B cell (primary cell): ENCODE measurements around the gene ELAC1. TPM values are rescaled to one million over a fixed set of nuclear protein-coding genes. Genes with fewer than 3 reads are reported as not detected.

Experiments used
- ATAC-seq: fragments of 200-7000 bp; cut with Tn5 transposase; one replicate; pipeline ENCODE4 v1.10.0; 2021; ENCODE audit warnings: low read depth, mild to moderate bottlenecking, moderate number of reproducible peaks, moderate library complexity
- CTCF ChIA-PET: fragments of 350-600 bp; sonication (Branson Sonifier 250); formaldehyde crosslinking; loops from one replicate; lab custom pipeline; 2021; ENCODE audit warnings: antibody characterized with exemption, inconsistent platforms; lab: Charles Lee
- POLR2A ChIA-PET: fragments of 350-600 bp; sonication (Branson Sonifier 250); formaldehyde crosslinking; loops from one replicate; lab custom pipeline; 2021; ENCODE audit warnings: antibody characterized with exemption; lab: Charles Lee
- DNase-seq: peaks from one replicate; pipeline ENCODE4 v3.0.0; 2013
- H2AFZ ChIP-seq: 2 replicates; pipeline ENCODE4 v1.6.1; 2012; ENCODE audit warnings: mild to moderate bottlenecking, low read depth, low read length; ENCODE audit not compliant: insufficient read depth, poor library complexity, severe bottlenecking
- H3K27ac ChIP-seq, 2 donors: 1 replicate in 1 of 2; 2 replicates in 1 of 2; pipeline ENCODE4 v1.5.1; 2012 to 2013; ENCODE audit warnings: low read length in 2 of 2, mild to moderate bottlenecking in 2 of 2, moderate library complexity in 1 of 2
- H3K27me3 ChIP-seq, 4 experiments: fragments of 200-600 bp in 1 of 4; sonication (generic) in 1 of 4; replicated peaks in 1 of 4; 1 replicate in 2 of 4; 2 replicates in 2 of 4; pipeline versions ENCODE4 v1.6.1 to v1.7.0; 2013 to 2016; ENCODE audit warnings: low read length in 3 of 4, mild to moderate bottlenecking in 2 of 4, mixed read lengths in 1 of 4, moderate library complexity in 1 of 4; ENCODE audit not compliant: insufficient read depth in 4 of 4, control insufficient read depth in 3 of 4; ENCODE audit errors: control extremely low read depth in 1 of 4
- H3K36me3 ChIP-seq, 2 experiments: replicated peaks in 1 of 2; 1 replicate in 1 of 2; 2 replicates in 1 of 2; pipeline versions ENCODE4 v1.6.1 to v1.7.1; 2013; ENCODE audit warnings: low read length in 1 of 2; ENCODE audit not compliant: insufficient read depth in 2 of 2, control insufficient read depth in 1 of 2; ENCODE audit errors: control extremely low read depth in 1 of 2, extremely low read depth in 1 of 2
- H3K4me1 ChIP-seq, 2 donors: fragments of 200-600 bp in 1 of 2; sonication (generic) in 1 of 2; 1 replicate in 1 of 2; 2 replicates in 1 of 2; pipeline versions ENCODE4 v1.5.1 to v1.6.1; 2013 to 2017; ENCODE audit warnings: low read length in 2 of 2; ENCODE audit not compliant: control insufficient read depth in 2 of 2, insufficient read depth in 2 of 2
- H3K4me2 ChIP-seq: replicated peaks from 2 replicates; pipeline ENCODE3; 2012; ENCODE audit warnings: mild to moderate bottlenecking, low read depth, low read length; ENCODE audit not compliant: poor library complexity, severe bottlenecking
- H3K4me3 ChIP-seq, 5 experiments: fragments of 200-600 bp in 1 of 5; sonication (generic) in 1 of 5; 1 replicate in 3 of 5; 2 replicates in 2 of 5; pipeline versions ENCODE4 v1.5.1 to v1.7.0; 2011 to 2016; ENCODE audit warnings: low read length in 4 of 5, mild to moderate bottlenecking in 4 of 5, low read depth in 2 of 5, control low read depth in 1 of 5, moderate library complexity in 1 of 5; ENCODE audit not compliant: insufficient read depth in 1 of 5; ENCODE audit errors: control extremely low read depth in 1 of 5, extremely low read depth in 1 of 5
- H3K79me2 ChIP-seq: fragments of 200-600 bp; sonication (generic); one replicate; pipeline ENCODE4 v1.6.0; 2016; ENCODE audit warnings: low read length; ENCODE audit not compliant: control insufficient read depth, insufficient read depth
- H3K9ac ChIP-seq: fragments of 200-600 bp; sonication (generic); 2 replicates; pipeline ENCODE4 v1.6.1; 2017; ENCODE audit warnings: mild to moderate bottlenecking, low read length, moderate library complexity
- H3K9me3 ChIP-seq, 3 donors: one replicate each; pipeline versions ENCODE4 v1.6.1 to v1.7.1; 2013; ENCODE audit warnings: low read length in 2 of 3; ENCODE audit not compliant: control insufficient read depth in 2 of 3, insufficient read depth in 1 of 3; ENCODE audit errors: control extremely low read depth in 1 of 3
- H4K20me1 ChIP-seq: 2 replicates; pipeline ENCODE4 v1.6.0; 2012; ENCODE audit warnings: mild to moderate bottlenecking, low read length; ENCODE audit not compliant: insufficient read depth, control insufficient read depth, poor library complexity, severe bottlenecking
- H3K27ac Mint-ChIP-seq: one replicate; pipeline ENCODE4 v1.8.0; 2021; ENCODE audit warnings: mixed read lengths
- H3K27me3 Mint-ChIP-seq: one replicate; pipeline ENCODE4 v1.8.0; 2021; ENCODE audit warnings: mixed read lengths
- H3K4me1 Mint-ChIP-seq: one replicate; pipeline ENCODE4 v1.8.0; 2021; ENCODE audit warnings: mixed read lengths
- H3K4me3 Mint-ChIP-seq: one replicate; pipeline ENCODE4 v1.8.0; 2021; ENCODE audit warnings: mixed read lengths
- H3K9me3 Mint-ChIP-seq: one replicate; pipeline ENCODE4 v1.8.0; 2022; ENCODE audit warnings: mixed read lengths; ENCODE audit not compliant: insufficient read depth
- EZH2 ChIP-seq: IDR thresholded peaks from 2 replicates; pipeline ENCODE4 v1.6.1; 2012; ENCODE audit warnings: borderline replicate concordance, low read depth, mild to moderate bottlenecking, moderate library complexity, low read length; ENCODE audit not compliant: insufficient read depth, poor library complexity, severe bottlenecking
- WGBS: methylation state at CpG from one replicate; pipeline ENCODE4 v1.1.5; 2013; ENCODE audit warnings: missing lambda C conversion rate; ENCODE audit not compliant: insufficient coverage; 5-methylcytosine and 5-hydroxymethylcytosine counted together
- intact Hi-C: fragments of 100-400 bp; cut with micrococcal nuclease; formaldehyde crosslinking; loops from one replicate; pipeline ENCODE4 v1.10.0; 2022
- polyA plus RNA-seq: library from polyadenylated mRNA; depleted of rRNA; stranded (reverse); fragments of >200 nt; gene quantifications from 2 replicates; pipeline ENCODE4 v1.2.3, GENCODE V29; 2012
- total RNA-seq, 2 donors: library from RNA; stranded (reverse); fragments of 120-200 nt in 1 of 2; gene quantifications; 1 replicate in 1 of 2; 2 replicates in 1 of 2; pipeline versions ENCODE4 v1.2.3 to v1.2.4, GENCODE V29; 2013 to 2022
- TF ChIP-seq, protein P1 (sequence below): fragments of 200-600 bp; IDR thresholded peaks from one replicate; pipeline ENCODE4 v1.8.0; 2022; ENCODE audit warnings: antibody characterized with exemption, mild to moderate bottlenecking

The ELAC1 gene
- total and polyA plus RNA-seq, 2 donors (not counting 1 experiment from before 2014, with no cell fraction given): 3.8 to 9.9 TPM

DNA sequence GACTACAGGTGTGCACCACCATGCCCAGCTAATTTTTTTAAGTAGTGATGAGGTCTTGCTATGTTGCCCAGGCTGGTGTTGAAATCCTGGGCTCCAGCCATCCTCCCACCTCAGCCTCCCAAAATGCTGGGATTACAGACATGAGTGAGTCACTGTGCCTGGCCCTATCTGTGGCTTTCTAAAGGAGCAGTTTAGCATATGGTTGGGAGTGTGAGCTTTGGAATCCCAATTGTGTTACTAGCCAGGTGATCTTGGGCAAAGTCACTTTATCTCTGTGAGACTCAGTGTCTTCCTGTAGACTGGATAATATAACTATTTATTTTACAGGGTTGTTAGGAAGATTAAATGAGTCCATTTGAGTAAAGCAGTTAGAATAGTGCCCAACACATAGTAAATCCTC lies 42.4 kb downstream of the ELAC1 start:
- DNase-seq (no peak), ATAC-seq (no peak)
- H4K20me1 ChIP-seq: no peaks in the 10 kb centered on the region
- H3K9me3 ChIP-seq: peaks cover 0 to 2% (median 0%) of the 10 kb centered on the region in 3 donors
- no peaks in the 10 kb centered on the region for H3K4me1 ChIP-seq
- Mint-ChIP-seq H3K4me3 (no peak overlapping the region), H3K27ac (no peak overlapping the region), H3K9me3 (peaks cover 4% of the 10 kb centered on the region), H3K27me3 (no peaks in the 10 kb centered on the region), H3K4me1 (no peaks in the 10 kb centered on the region)
- no peaks in the 10 kb centered on the region for H3K27me3 ChIP-seq
- no peak overlapping the region for H3K4me3 ChIP-seq
- H2AFZ ChIP-seq: no peak overlapping the region
- no peak for TF ChIP-seq EZH2
- TF ChIP-seq, protein P1, sequence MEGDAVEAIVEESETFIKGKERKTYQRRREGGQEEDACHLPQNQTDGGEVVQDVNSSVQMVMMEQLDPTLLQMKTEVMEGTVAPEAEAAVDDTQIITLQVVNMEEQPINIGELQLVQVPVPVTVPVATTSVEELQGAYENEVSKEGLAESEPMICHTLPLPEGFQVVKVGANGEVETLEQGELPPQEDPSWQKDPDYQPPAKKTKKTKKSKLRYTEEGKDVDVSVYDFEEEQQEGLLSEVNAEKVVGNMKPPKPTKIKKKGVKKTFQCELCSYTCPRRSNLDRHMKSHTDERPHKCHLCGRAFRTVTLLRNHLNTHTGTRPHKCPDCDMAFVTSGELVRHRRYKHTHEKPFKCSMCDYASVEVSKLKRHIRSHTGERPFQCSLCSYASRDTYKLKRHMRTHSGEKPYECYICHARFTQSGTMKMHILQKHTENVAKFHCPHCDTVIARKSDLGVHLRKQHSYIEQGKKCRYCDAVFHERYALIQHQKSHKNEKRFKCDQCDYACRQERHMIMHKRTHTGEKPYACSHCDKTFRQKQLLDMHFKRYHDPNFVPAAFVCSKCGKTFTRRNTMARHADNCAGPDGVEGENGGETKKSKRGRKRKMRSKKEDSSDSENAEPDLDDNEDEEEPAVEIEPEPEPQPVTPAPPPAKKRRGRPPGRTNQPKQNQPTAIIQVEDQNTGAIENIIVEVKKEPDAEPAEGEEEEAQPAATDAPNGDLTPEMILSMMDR: no peak
- ChIA-PET CTCF (no interaction called here), POLR2A (no interaction called here)
- no peak overlapping the region for H3K27ac ChIP-seq
- no peak overlapping the region for H3K4me2 ChIP-seq
- intact Hi-C loops: no loop called here
- H3K79me2 ChIP-seq: no peaks in the 10 kb centered on the region
- no peak overlapping the region for H3K9ac ChIP-seq
- no peaks in the 10 kb centered on the region for H3K36me3 ChIP-seq

DNA sequence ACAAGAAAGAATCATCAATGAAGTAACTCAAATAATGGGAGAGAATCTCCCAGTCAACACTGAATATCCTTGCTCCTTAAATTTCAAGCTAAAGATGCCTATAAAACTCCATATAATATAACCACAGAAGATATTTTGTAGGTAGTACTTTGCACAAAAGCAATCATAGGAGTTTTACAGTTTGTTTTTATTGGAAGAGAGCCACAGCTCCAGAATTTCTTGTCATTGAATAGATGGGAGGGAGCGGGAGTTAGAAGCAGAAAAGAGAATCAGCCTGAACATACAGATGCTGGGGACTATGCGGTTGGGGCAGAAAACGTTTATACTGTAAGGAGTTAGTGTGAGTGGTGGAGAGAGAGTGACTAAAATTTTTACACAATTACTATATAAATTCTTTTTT lies 43.9 kb downstream of the ELAC1 start:
- no CpG with 5 or more reads among the region's 3 CpGs for WGBS
- H3K4me3 ChIP-seq: no peak overlapping the region
- no peaks in the 10 kb centered on the region for H3K36me3 ChIP-seq
- H3K4me3 Mint-ChIP-seq: no peak overlapping the region
- intact Hi-C loops: no loop called here
- ChIA-PET POLR2A (no interaction called here), CTCF (no interaction called here)
- H3K27ac ChIP-seq: no peak overlapping the region
- no peak overlapping the region for H3K4me2 ChIP-seq
- no peaks in the 10 kb centered on the region for H3K4me1 ChIP-seq
- no peaks in the 10 kb centered on the region for H3K4me1 Mint-ChIP-seq
- no peak overlapping the region for H3K9ac ChIP-seq
- H2AFZ ChIP-seq: no peak overlapping the region
- TF ChIP-seq EZH2: no peak
- TF ChIP-seq, protein P1: no peak
- H3K9me3 ChIP-seq: peaks cover 0 to 2% (median 0%) of the 10 kb centered on the region in 3 donors
- H3K9me3 Mint-ChIP-seq: peaks cover 4% of the 10 kb centered on the region
- ATAC-seq: no peak
- H3K79me2 ChIP-seq: no peaks in the 10 kb centered on the region
- H4K20me1 ChIP-seq: no peaks in the 10 kb centered on the region
- H3K27me3 ChIP-seq: no peaks in the 10 kb centered on the region
- H3K27me3 Mint-ChIP-seq: no peaks in the 10 kb centered on the region
- no peak for DNase-seq
- no peak overlapping the region for H3K27ac Mint-ChIP-seq
